Mesendoderm (in vitro differentiated cells): Measurements from ENCODE around the gene PAGR1.
A peak's percentile ranks its signal among the peaks of the same experiment; 100 is the strongest.

Experiments used
- DNase-seq: peaks from one replicate; pipeline ENCODE4 v3.0.0; 2013
- H2AK5ac ChIP-seq: 2 replicates; pipeline ENCODE4 v1.6.1; 2013; ENCODE audit warnings: low read length, inconsistent platforms
- H2BK120ac ChIP-seq: 2 replicates; pipeline ENCODE4 v1.6.1; 2013; ENCODE audit warnings: low read depth, mild to moderate bottlenecking, low read length, moderate library complexity, mixed read lengths
- H2BK15ac ChIP-seq: replicated peaks from 2 replicates; pipeline ENCODE4 v1.6.1; 2013; ENCODE audit warnings: low read depth, mild to moderate bottlenecking, moderate library complexity
- H2BK5ac ChIP-seq: 2 replicates; pipeline ENCODE4 v1.6.1; 2013; ENCODE audit warnings: low read length, inconsistent platforms
- H3K18ac ChIP-seq: 2 replicates; pipeline ENCODE4 v1.6.1; 2013; ENCODE audit warnings: mild to moderate bottlenecking, low read length, mixed read lengths
- H3K23ac ChIP-seq: one replicate; pipeline ENCODE4 v1.6.1; 2013; ENCODE audit warnings: low read length
- H3K27ac ChIP-seq: 2 replicates; pipeline ENCODE4 v1.5.1; 2013; ENCODE audit warnings: low read depth, mild to moderate bottlenecking, inconsistent platforms, low read length, moderate library complexity
- H3K27me3 ChIP-seq: 2 replicates; pipeline ENCODE4 v1.6.1; 2013; ENCODE audit warnings: low read length, control low read depth, mild to moderate bottlenecking, inconsistent platforms; ENCODE audit not compliant: insufficient read depth, poor library complexity
- H3K36me3 ChIP-seq: 2 replicates; pipeline ENCODE4 v1.6.1; 2013; ENCODE audit warnings: low read length, inconsistent platforms; ENCODE audit not compliant: control insufficient read depth, insufficient read depth
- H3K4ac ChIP-seq: one replicate; pipeline ENCODE4 v1.6.1; 2013; ENCODE audit warnings: low read depth, mild to moderate bottlenecking, low read length, moderate library complexity
- H3K4me1 ChIP-seq: 2 replicates; pipeline ENCODE4 v1.6.1; 2013; ENCODE audit warnings: low read depth, low read length, inconsistent platforms; ENCODE audit not compliant: control insufficient read depth
- H3K4me2 ChIP-seq: 2 replicates; pipeline ENCODE4 v1.6.1; 2013; ENCODE audit warnings: low read length
- H3K4me3 ChIP-seq: 2 replicates; pipeline ENCODE4 v1.5.1; 2013; ENCODE audit warnings: mild to moderate bottlenecking, low read length
- H3K56ac ChIP-seq: one replicate; pipeline ENCODE4 v1.6.1; 2013; ENCODE audit warnings: low read length
- H3K79me1 ChIP-seq: 2 replicates; pipeline ENCODE4 v1.6.1; 2013; ENCODE audit warnings: low read length, inconsistent platforms
- H3K79me2 ChIP-seq: 2 replicates; pipeline ENCODE4 v1.6.1; 2013; ENCODE audit warnings: mild to moderate bottlenecking, low read length; ENCODE audit not compliant: control insufficient read depth, insufficient read depth
- H3K9ac ChIP-seq: 2 replicates; pipeline ENCODE4 v1.6.1; 2013; ENCODE audit warnings: low read length, inconsistent platforms
- H4K5ac ChIP-seq: one replicate; pipeline ENCODE4 v1.6.1; 2013; ENCODE audit warnings: low read length
- H4K8ac ChIP-seq: one replicate; pipeline ENCODE4 v1.6.1; 2013; ENCODE audit warnings: low read depth, mild to moderate bottlenecking, control low read depth, low read length, moderate library complexity
- WGBS: extraction: QIAGEN DNeasy Blood & Tissue Kit; methylation state at CpG from one replicate; pipeline ENCODE4 v1.1.7; 2013; ENCODE audit warnings: low lambda C conversion rate, missing lambda C conversion rate; ENCODE audit not compliant: insufficient coverage; ENCODE audit errors: extremely low coverage; 5-methylcytosine and 5-hydroxymethylcytosine counted together

PAGR1 gene

GRCh38 chr16:29812754-29813643, 3.0 kb upstream of the PAGR1 start:
- Histone ChIP-seq H3K4me2 (peak overlapping the region; percentile 89), H3K23ac (no peak overlapping the region), H3K79me2 (peaks cover 23% of the 10 kb centered on the region), H4K5ac (no peak overlapping the region), H3K18ac (no peak overlapping the region), H4K8ac (no peak overlapping the region), H2AK5ac (no peak overlapping the region), H2BK5ac (no peak overlapping the region), H3K4me3 (peak overlapping the region; percentile 37), H3K4ac (no peak overlapping the region), H3K27ac (no peak overlapping the region), H3K56ac (peak overlapping the region; percentile 91), H3K4me1 (peaks cover 24% of the 10 kb centered on the region), H3K9ac (peak overlapping the region; percentile 88), H2BK15ac (no peak overlapping the region), H2BK120ac (no peak overlapping the region), H3K27me3 (no peaks in the 10 kb centered on the region), H3K36me3 (peaks cover 6% of the 10 kb centered on the region), H3K79me1 (peaks cover 5% of the 10 kb centered on the region)
- no peak for DNase-seq
- no CpG with 5 or more reads among the region's 9 CpGs for WGBS

- Histone ChIP-seq H2AK5ac (peak overlapping the region; percentile 95), H3K23ac (peak overlapping the region; percentile 59), H2BK5ac (no peak overlapping the region), H4K5ac (no peak overlapping the region), H3K4me3 (no peak overlapping the region), H2BK120ac (no peak overlapping the region), H3K4ac (no peak overlapping the region), H3K36me3 (peaks cover 3% of the 10 kb centered on the region), H3K9ac (peak overlapping the region; percentile 76), H4K8ac (no peak overlapping the region), H2BK15ac (no peak overlapping the region), H3K27ac (no peak overlapping the region), H3K18ac (no peak overlapping the region), H3K4me2 (peak overlapping the region; percentile 25), H3K56ac (peak overlapping the region; percentile 86), H3K79me2 (peaks cover 17% of the 10 kb centered on the region), H3K4me1 (peaks cover 23% of the 10 kb centered on the region), H3K27me3 (no peaks in the 10 kb centered on the region), H3K79me1 (peaks cover 4% of the 10 kb centered on the region)
- no CpG with 5 or more reads among the region's 24 CpGs for WGBS
- no peak for DNase-seq
Observed at GRCh38 chr16:29813644-29814562, 2.0 kb upstream of the PAGR1 start.

DNA sequence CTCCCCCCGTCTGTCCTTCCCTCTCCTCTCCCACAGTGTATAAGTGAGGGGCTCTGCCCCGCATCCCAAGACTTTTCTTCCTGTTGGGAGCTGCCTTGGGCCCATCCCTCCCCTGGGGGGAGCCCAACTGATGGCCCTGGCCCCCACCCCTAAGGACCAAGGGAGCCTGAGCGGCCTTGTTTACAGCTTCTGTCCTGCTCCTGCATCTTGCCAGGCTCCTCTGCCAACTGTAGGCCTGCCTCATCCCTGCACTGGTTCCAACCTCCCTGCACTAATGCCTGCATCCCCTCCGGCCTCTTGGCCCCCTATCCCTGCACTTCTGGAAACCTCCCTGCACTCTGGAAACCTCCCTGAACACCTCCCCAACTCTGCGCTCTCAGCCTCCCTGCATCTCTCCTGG, 1.4 kb upstream of the PAGR1 start:
- Histone ChIP-seq H2BK5ac (no peak overlapping the region), H2BK120ac (no peak overlapping the region), H2BK15ac (no peak overlapping the region), H3K4me2 (peak overlapping the region; percentile 60), H3K18ac (no peak overlapping the region), H4K5ac (no peak overlapping the region), H3K4ac (no peak overlapping the region), H2AK5ac (peak overlapping the region; percentile 95), H3K4me1 (peaks cover 22% of the 10 kb centered on the region), H3K56ac (peak overlapping the region; percentile 86), H3K23ac (no peak overlapping the region), H4K8ac (no peak overlapping the region), H3K36me3 (peaks cover 4% of the 10 kb centered on the region), H3K79me1 (peaks cover 5% of the 10 kb centered on the region), H3K4me3 (no peak overlapping the region), H3K79me2 (peaks cover 14% of the 10 kb centered on the region), H3K9ac (peak overlapping the region; percentile 76), H3K27ac (no peak overlapping the region), H3K27me3 (no peaks in the 10 kb centered on the region)
- WGBS = no CpG with 5 or more reads among the region's 5 CpGs
- no peak for DNase-seq

- no peaks in the 10 kb centered on the region for H3K27me3 ChIP-seq
- H2BK120ac ChIP-seq = no peak overlapping the region
- peaks cover 11% of the 10 kb centered on the region for H3K79me2 ChIP-seq
- H4K5ac ChIP-seq = no peak overlapping the region
- peak overlapping the region; percentile 88 for H3K4me2 ChIP-seq
- H3K4ac ChIP-seq = peak overlapping the region; percentile 11
- DNase-seq = peak; percentile 59
- H2BK15ac ChIP-seq = no peak overlapping the region
- H3K36me3 ChIP-seq = peaks cover 4% of the 10 kb centered on the region
- H3K18ac ChIP-seq = peak overlapping the region; percentile 6
- H3K79me1 ChIP-seq = peaks cover 5% of the 10 kb centered on the region
- H3K23ac ChIP-seq = no peak overlapping the region
- H4K8ac ChIP-seq = no peak overlapping the region
- peak overlapping the region; percentile 2 for H3K27ac ChIP-seq
- WGBS = no CpG with 5 or more reads among the region's 39 CpGs
- peak overlapping the region; percentile 48 for H3K4me3 ChIP-seq
- H3K56ac ChIP-seq = peak overlapping the region; percentile 86
- H3K4me1 ChIP-seq = peaks cover 20% of the 10 kb centered on the region
- H2BK5ac ChIP-seq = no peak overlapping the region
- peak overlapping the region; percentile 76 for H3K9ac ChIP-seq
- H2AK5ac ChIP-seq = peak overlapping the region; percentile 95
Observed at GRCh38 chr16:29815032-29815721, 775 bp upstream of the PAGR1 start.

DNA sequence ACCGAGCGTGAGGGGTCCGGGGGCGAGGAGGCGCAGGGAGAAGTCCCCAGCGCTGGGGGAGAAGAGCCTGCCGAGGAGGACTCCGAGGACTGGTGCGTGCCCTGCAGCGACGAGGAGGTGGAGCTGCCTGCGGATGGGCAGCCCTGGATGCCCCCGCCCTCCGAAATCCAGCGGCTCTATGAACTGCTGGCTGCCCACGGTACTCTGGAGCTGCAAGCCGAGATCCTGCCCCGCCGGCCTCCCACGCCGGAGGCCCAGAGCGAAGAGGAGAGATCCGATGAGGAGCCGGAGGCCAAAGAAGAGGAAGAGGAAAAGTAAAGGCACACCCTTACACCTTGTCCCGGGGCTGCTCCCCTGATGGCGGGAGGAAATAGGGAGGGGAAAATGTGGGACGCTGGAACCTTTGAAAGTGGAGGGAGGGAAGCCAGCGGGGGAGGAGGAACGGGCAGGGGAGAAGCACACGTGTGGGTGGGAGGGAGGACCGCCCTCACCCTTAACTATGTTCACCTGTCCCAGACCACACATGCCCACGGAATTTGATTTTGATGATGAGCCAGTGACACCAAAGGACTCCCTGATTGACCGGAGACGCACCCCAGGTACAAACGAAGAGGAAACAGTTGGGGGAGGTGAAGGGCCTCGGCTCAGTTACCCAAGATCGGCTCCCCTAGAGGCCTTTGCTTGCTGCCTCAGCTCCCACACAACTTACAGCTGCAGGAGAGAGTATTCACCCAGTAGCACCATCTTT, 916 bp downstream of the PAGR1 start:
- peak overlapping the region; percentile 42 for H4K5ac ChIP-seq
- peaks cover 11% of the 10 kb centered on the region for H3K79me2 ChIP-seq
- H3K27me3 ChIP-seq = no peaks in the 10 kb centered on the region
- peak overlapping the region; percentile 93 for H3K56ac ChIP-seq
- H2BK5ac ChIP-seq = peak overlapping the region; percentile 95
- H3K36me3 ChIP-seq = peaks cover 2% of the 10 kb centered on the region
- peak overlapping the region; percentile 76 for H3K27ac ChIP-seq
- peak overlapping the region; percentile 82 for H4K8ac ChIP-seq
- peak overlapping the region; percentile 92 for H3K4me3 ChIP-seq
- no peak overlapping the region for H2BK120ac ChIP-seq
- no CpG with 5 or more reads among the region's 37 CpGs for WGBS
- peak; percentile 80 for DNase-seq
- H3K79me1 ChIP-seq = peaks cover 5% of the 10 kb centered on the region
- H3K23ac ChIP-seq = peak overlapping the region; percentile 81
- H3K4me1 ChIP-seq = peaks cover 19% of the 10 kb centered on the region
- peak overlapping the region; percentile 99 for H3K9ac ChIP-seq
- H3K18ac ChIP-seq = peak overlapping the region; percentile 10
- H3K4me2 ChIP-seq = peak overlapping the region; percentile 57
- H3K4ac ChIP-seq = peak overlapping the region; percentile 88
- no peak overlapping the region for H2BK15ac ChIP-seq
- peak overlapping the region; percentile 28 for H2AK5ac ChIP-seq
